OCI-LY3 (cell line): Measurements from ENCODE around the gene CDT1.

Experiments
- H2AFZ ChIP-seq: fragments of 200-600, 300-600 bp; shearing (Covaris generic); 2 replicates; pipeline ENCODE4 v1.6.0; 2014; ENCODE audit warnings: antibody characterized with exemption, low read depth, low read length
- H3K27ac ChIP-seq: fragments of 200-600, 300-600 bp; sonication (generic); 2 replicates; pipeline ENCODE4 v1.5.1; 2014; ENCODE audit warnings: mild to moderate bottlenecking, low read length, moderate library complexity, mixed read lengths
- H3K27me3 ChIP-seq: fragments of 200-600, 300-600 bp; sonication (generic); 2 replicates; pipeline ENCODE4 v1.6.1; 2014; ENCODE audit warnings: low read depth, low read length, mixed read lengths
- H3K36me3 ChIP-seq: fragments of 200-600, 300-600 bp; sonication (generic); replicated peaks from 2 replicates; pipeline ENCODE3; 2014; ENCODE audit warnings: low read depth, low read length, mixed read lengths
- H3K4me1 ChIP-seq: fragments of 300-600, 200-600 bp; sonication (generic); 2 replicates; pipeline ENCODE4 v1.6.1; 2014; ENCODE audit warnings: low read length, mixed read lengths
- H3K4me2 ChIP-seq: fragments of 200-600, 300-600 bp; sonication (generic); 2 replicates; pipeline ENCODE4 v1.6.1; 2014; ENCODE audit warnings: low read length, mixed read lengths
- H3K4me3 ChIP-seq: fragments of 300-600, 200-600 bp; sonication (generic); 2 replicates; pipeline ENCODE4 v1.5.1; 2014; ENCODE audit warnings: antibody characterized with exemption, mild to moderate bottlenecking, low read length, moderate library complexity
- H3K79me2 ChIP-seq: fragments of 300-600, 200-600 bp; shearing (Covaris generic); 2 replicates; pipeline ENCODE4 v1.6.1; 2014; ENCODE audit warnings: mild to moderate bottlenecking, low read length, mixed read lengths
- H3K9ac ChIP-seq: fragments of 300-600, 200-600 bp; shearing (Covaris generic); 2 replicates; pipeline ENCODE4 v1.6.0; 2014; ENCODE audit warnings: mild to moderate bottlenecking, low read length, moderate library complexity
- H3K9me3 ChIP-seq: fragments of 200-600, 300-600 bp; shearing (Covaris generic); 2 replicates; pipeline ENCODE4 v1.6.1; 2014; ENCODE audit warnings: low read length, mixed read lengths; ENCODE audit not compliant: insufficient read depth
- H4K20me1 ChIP-seq: fragments of 200-600, 300-600 bp; sonication (generic); 2 replicates; pipeline ENCODE4 v1.6.1; 2016; ENCODE audit warnings: low read length, mixed read lengths; ENCODE audit not compliant: insufficient read depth
- EZH2phosphoT487 ChIP-seq: fragments of 200-600 bp; shearing (Covaris generic); IDR thresholded peaks from 2 replicates; pipeline ENCODE4 v1.6.1; 2018; ENCODE audit warnings: antibody characterized with exemption, mixed run types, low read depth
- TF ChIP-seq, protein P1 (sequence below): fragments of 200-600, 300-600 bp; sonication (generic); IDR thresholded peaks from 2 replicates; pipeline ENCODE4 v1.5.1; 2014; ENCODE audit warnings: antibody characterized with exemption, low read length, low read depth

Gene CDT1

DNA sequence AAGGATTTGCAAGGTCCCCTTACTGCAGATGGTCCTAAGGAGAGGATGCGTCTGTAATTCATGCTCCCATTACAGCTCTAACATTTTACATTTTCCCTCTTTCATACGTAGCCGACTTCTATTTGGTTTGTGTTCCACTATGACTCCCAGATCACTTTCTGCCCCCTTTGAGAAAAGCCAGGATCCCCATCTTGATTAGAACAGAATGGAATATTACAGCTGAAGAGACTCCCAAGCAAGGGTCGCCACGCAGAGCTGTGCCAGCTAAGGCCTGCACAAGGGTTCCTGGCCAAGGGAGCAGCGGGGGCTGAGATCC, 3.4 kb upstream of the CDT1 start:
- H3K4me1 ChIP-seq: peaks cover 13% of the 10 kb centered on the region; the same call in 1 of the 2 replicates
- no peak overlapping the region for H3K9ac ChIP-seq
- TF ChIP-seq, protein P1, sequence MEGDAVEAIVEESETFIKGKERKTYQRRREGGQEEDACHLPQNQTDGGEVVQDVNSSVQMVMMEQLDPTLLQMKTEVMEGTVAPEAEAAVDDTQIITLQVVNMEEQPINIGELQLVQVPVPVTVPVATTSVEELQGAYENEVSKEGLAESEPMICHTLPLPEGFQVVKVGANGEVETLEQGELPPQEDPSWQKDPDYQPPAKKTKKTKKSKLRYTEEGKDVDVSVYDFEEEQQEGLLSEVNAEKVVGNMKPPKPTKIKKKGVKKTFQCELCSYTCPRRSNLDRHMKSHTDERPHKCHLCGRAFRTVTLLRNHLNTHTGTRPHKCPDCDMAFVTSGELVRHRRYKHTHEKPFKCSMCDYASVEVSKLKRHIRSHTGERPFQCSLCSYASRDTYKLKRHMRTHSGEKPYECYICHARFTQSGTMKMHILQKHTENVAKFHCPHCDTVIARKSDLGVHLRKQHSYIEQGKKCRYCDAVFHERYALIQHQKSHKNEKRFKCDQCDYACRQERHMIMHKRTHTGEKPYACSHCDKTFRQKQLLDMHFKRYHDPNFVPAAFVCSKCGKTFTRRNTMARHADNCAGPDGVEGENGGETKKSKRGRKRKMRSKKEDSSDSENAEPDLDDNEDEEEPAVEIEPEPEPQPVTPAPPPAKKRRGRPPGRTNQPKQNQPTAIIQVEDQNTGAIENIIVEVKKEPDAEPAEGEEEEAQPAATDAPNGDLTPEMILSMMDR: no peak
- TF ChIP-seq EZH2phosphoT487: no peak
- H2AFZ ChIP-seq: no peak overlapping the region
- no peak overlapping the region for H3K27ac ChIP-seq
- H3K4me3 ChIP-seq: no peak overlapping the region
- no peak overlapping the region for H3K4me2 ChIP-seq
- H3K27me3 ChIP-seq: no peaks in the 10 kb centered on the region
- peaks cover 17% of the 10 kb centered on the region for H3K79me2 ChIP-seq
- peaks cover 6% of the 10 kb centered on the region for H4K20me1 ChIP-seq
- H3K9me3 ChIP-seq: no peaks in the 10 kb centered on the region
- H3K36me3 ChIP-seq: peaks cover 16% of the 10 kb centered on the region

DNA sequence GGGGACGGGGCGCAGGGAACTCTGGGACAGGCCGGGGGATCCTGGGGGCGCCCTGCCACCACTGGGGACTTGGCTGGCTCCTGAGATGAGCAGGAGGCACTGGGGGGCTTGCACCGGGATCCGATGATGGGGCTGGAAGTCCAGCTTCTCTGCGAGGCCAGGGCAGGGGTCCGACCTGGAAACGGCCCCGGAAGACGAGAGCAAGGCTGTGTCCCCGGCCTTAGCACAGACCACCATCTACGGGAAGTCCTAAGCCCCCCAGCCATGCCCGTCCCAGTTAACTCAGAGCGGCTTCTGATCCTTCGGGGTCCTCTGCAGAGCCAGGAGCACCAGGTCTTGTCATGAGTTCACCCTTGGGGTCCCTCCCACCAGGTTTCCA, 573 bp downstream of the CDT1 start:
- TF ChIP-seq, protein P1: no peak
- TF ChIP-seq EZH2phosphoT487: no peak
- Histone ChIP-seq H3K4me3 (peak overlapping the region; percentile 78), H3K4me2 (peak overlapping the region; percentile 61), H3K9ac (peak overlapping the region; percentile 78), H3K79me2 (peaks cover 30% of the 10 kb centered on the region), H3K36me3 (peaks cover 46% of the 10 kb centered on the region), H3K27me3 (no peaks in the 10 kb centered on the region), H3K9me3 (no peaks in the 10 kb centered on the region), H3K4me1 (peaks cover 13% of the 10 kb centered on the region; the same call in 1 of the 2 replicates), H3K27ac (peak overlapping the region; percentile 77), H2AFZ (no peak overlapping the region), H4K20me1 (peaks cover 15% of the 10 kb centered on the region)

DNA sequence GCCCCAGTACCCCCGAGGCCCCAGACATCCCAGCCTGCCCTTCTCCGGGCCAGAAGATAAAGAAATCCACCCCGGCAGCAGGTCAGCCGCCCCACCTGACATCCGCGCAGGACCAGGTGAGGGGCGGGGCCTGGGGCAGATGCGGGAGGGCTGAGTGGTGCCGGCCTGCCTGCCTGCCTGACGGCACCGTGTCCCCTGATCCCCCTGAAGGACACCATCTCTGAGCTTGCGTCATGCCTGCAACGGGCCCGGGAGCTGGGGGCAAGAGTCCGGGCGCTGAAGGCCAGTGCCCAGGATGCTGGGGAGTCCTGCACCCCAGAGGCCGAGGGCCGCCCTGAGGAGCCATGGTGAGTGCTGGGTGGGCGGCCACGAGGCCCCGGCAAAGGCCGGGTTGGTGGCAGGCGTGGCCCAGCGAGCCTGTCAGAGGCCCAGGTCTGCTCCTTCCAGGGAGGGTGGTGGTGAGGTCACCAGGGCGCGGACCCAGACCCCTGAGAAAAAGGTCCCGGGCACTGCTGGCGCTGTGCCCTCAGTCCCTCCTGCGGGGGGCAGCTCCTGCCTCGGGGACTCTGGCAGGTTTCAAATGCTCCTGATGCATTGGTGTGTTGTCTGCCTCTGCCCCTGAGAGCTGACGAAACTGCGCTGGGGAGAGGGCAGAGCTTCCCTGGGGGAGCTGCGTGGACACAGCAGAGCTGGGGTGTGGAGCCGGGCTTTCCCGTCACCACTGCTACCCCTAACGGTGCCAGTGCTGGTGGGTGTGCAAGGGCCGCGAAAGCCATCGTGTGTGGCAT, 1.2 kb downstream of the CDT1 start:
- no peak overlapping the region for H2AFZ ChIP-seq

DNA sequence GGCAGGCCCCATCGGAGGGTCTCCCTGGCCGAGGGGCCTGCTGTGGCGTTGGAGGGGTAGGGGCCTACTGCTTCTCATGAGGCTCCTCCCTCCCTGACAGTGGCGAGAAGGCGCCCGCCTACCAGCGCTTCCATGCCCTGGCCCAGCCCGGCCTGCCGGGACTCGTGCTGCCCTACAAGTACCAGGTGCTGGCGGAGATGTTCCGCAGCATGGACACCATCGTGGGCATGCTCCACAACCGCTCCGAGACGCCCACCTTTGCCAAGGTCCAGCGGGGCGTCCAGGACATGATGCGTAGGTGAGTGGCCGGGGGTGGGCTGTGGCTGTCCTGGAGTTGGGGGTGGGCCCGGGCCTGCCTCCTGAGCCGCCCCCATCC, 1.7 kb downstream of the CDT1 start:
- H2AFZ ChIP-seq: no peak overlapping the region
- no peaks in the 10 kb centered on the region for H3K9me3 ChIP-seq
- H3K4me2 ChIP-seq: peak overlapping the region; percentile 61
- H4K20me1 ChIP-seq: peaks cover 24% of the 10 kb centered on the region
- H3K27me3 ChIP-seq: no peaks in the 10 kb centered on the region
- H3K4me3 ChIP-seq: peak overlapping the region; percentile 78
- TF ChIP-seq, protein P1: no peak
- no peak for TF ChIP-seq EZH2phosphoT487
- H3K36me3 ChIP-seq: peaks cover 52% of the 10 kb centered on the region
- no peak overlapping the region; the same call in 1 of the 2 replicates for H3K9ac ChIP-seq
- H3K79me2 ChIP-seq: peaks cover 39% of the 10 kb centered on the region
- H3K4me1 ChIP-seq: peaks cover 20% of the 10 kb centered on the region
- H3K27ac ChIP-seq: no peak overlapping the region

More for the DNA sequence above, 1.2 kb downstream of the CDT1 start:
- H3K36me3 ChIP-seq: peaks cover 48% of the 10 kb centered on the region
- H4K20me1 ChIP-seq: peaks cover 19% of the 10 kb centered on the region
- no peak for TF ChIP-seq EZH2phosphoT487
- TF ChIP-seq, protein P1: no peak
- peak overlapping the region; percentile 78 for H3K4me3 ChIP-seq
- peak overlapping the region; percentile 78 for H3K9ac ChIP-seq
- peaks cover 14% of the 10 kb centered on the region; the same call in 1 of the 2 replicates for H3K4me1 ChIP-seq
- no peaks in the 10 kb centered on the region for H3K9me3 ChIP-seq
- H3K27ac ChIP-seq: peak overlapping the region; percentile 77
- peaks cover 33% of the 10 kb centered on the region for H3K79me2 ChIP-seq
- H3K27me3 ChIP-seq: no peaks in the 10 kb centered on the region
- peak overlapping the region; percentile 61 for H3K4me2 ChIP-seq
